ENCODE results near the gene TDRKH.

GRCh38 chr1:151819227-151819835, 29.0 kb upstream of the TDRKH start:
- TF ChIP-seq, protein P1, sequence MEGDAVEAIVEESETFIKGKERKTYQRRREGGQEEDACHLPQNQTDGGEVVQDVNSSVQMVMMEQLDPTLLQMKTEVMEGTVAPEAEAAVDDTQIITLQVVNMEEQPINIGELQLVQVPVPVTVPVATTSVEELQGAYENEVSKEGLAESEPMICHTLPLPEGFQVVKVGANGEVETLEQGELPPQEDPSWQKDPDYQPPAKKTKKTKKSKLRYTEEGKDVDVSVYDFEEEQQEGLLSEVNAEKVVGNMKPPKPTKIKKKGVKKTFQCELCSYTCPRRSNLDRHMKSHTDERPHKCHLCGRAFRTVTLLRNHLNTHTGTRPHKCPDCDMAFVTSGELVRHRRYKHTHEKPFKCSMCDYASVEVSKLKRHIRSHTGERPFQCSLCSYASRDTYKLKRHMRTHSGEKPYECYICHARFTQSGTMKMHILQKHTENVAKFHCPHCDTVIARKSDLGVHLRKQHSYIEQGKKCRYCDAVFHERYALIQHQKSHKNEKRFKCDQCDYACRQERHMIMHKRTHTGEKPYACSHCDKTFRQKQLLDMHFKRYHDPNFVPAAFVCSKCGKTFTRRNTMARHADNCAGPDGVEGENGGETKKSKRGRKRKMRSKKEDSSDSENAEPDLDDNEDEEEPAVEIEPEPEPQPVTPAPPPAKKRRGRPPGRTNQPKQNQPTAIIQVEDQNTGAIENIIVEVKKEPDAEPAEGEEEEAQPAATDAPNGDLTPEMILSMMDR (IDR thresholded peaks at IDR 0.05) = no peak
- TF ChIP-seq POLR2A (IDR thresholded peaks at IDR 0.05; ENCODE audit: low read depth) (no peak), EP300 (IDR thresholded peaks at IDR 0.05) (no peak)

Data from esophagus muscularis mucosa (tissue), 4 donors.